Measurements from ENCODE around the gene TAB2.

TAB2 gene

GRCh38 chr6:149286905-149287304 is 30.6 kb upstream of the TAB2 start:
- Histone ChIP-seq H3K27me3 (replicated peaks; ENCODE audit: control insufficient read depth, insufficient read depth, low read length) (no peaks in the 10 kb centered on the region), H3K36me3 (ENCODE audit: control insufficient read depth, insufficient read depth, low read length) (no peaks in the 10 kb centered on the region), H3K4me3 (replicated peaks; ENCODE audit: low read depth, low read length) (no peak overlapping the region)
- DNase-seq (ENCODE audit: extremely low read depth, insufficient read length) = no peak
- TF ChIP-seq, protein P1, sequence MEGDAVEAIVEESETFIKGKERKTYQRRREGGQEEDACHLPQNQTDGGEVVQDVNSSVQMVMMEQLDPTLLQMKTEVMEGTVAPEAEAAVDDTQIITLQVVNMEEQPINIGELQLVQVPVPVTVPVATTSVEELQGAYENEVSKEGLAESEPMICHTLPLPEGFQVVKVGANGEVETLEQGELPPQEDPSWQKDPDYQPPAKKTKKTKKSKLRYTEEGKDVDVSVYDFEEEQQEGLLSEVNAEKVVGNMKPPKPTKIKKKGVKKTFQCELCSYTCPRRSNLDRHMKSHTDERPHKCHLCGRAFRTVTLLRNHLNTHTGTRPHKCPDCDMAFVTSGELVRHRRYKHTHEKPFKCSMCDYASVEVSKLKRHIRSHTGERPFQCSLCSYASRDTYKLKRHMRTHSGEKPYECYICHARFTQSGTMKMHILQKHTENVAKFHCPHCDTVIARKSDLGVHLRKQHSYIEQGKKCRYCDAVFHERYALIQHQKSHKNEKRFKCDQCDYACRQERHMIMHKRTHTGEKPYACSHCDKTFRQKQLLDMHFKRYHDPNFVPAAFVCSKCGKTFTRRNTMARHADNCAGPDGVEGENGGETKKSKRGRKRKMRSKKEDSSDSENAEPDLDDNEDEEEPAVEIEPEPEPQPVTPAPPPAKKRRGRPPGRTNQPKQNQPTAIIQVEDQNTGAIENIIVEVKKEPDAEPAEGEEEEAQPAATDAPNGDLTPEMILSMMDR (IDR thresholded peaks at IDR 0.05; ENCODE audit: insufficient read depth, low read length, poor library complexity, severe bottlenecking) = no peak

- no peak for DNase-seq (ENCODE audit: extremely low read depth, insufficient read length)
- Histone ChIP-seq H3K27me3 (replicated peaks; ENCODE audit: control insufficient read depth, insufficient read depth, low read length) (no peaks in the 10 kb centered on the region), H3K36me3 (ENCODE audit: control insufficient read depth, insufficient read depth, low read length) (no peaks in the 10 kb centered on the region), H3K4me3 (replicated peaks; ENCODE audit: low read depth, low read length) (no peak overlapping the region)
- TF ChIP-seq, protein P1 (IDR thresholded peaks at IDR 0.05; ENCODE audit: insufficient read depth, low read length, poor library complexity, severe bottlenecking) = no peak
Observed at GRCh38 chr6:149289192-149289781, 28.2 kb upstream of the TAB2 start.

- TF ChIP-seq, protein P1 (IDR thresholded peaks at IDR 0.05; ENCODE audit: insufficient read depth, low read length, poor library complexity, severe bottlenecking) = no peak
- no peak for DNase-seq (ENCODE audit: extremely low read depth, insufficient read length)
- Histone ChIP-seq H3K27me3 (replicated peaks; ENCODE audit: control insufficient read depth, insufficient read depth, low read length) (no peaks in the 10 kb centered on the region), H3K36me3 (ENCODE audit: control insufficient read depth, insufficient read depth, low read length) (no peaks in the 10 kb centered on the region), H3K4me3 (replicated peaks; ENCODE audit: low read depth, low read length) (no peak overlapping the region)
Observed at GRCh38 chr6:149289966-149290365, 27.5 kb upstream of the TAB2 start.

GRCh38 chr6:149293244-149293643 is 24.3 kb upstream of the TAB2 start:
- Histone ChIP-seq H3K27me3 (replicated peaks; ENCODE audit: control insufficient read depth, insufficient read depth, low read length) (no peaks in the 10 kb centered on the region), H3K36me3 (ENCODE audit: control insufficient read depth, insufficient read depth, low read length) (no peaks in the 10 kb centered on the region), H3K4me3 (replicated peaks; ENCODE audit: low read depth, low read length) (no peak overlapping the region)
- no peak for DNase-seq (ENCODE audit: extremely low read depth, insufficient read length)
- TF ChIP-seq, protein P1 (IDR thresholded peaks at IDR 0.05; ENCODE audit: insufficient read depth, low read length, poor library complexity, severe bottlenecking) = no peak

DNA sequence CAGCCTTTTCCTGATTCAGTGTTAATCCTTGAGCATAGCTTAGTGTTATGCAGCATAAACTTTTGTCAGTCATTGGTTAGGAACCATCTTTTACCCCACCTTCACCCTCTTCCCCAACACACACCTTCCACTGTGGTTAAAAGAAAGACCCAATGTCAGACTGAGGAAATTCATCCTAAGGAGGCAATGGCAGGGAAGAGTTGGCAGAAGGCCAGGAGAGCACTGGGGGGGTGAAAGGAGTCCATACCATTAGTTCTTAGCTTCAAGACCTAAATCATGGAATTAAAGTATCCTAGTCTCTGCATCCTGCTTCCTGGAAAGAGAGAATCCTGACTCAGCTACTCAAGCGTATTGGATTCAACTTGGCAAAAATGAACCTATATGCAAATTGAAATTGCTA is 16.9 kb upstream of the TAB2 start:
- no peaks in the 10 kb centered on the region for H3K36me3 ChIP-seq (ENCODE audit: control insufficient read depth, insufficient read depth, low read length)
- H3K4me3 ChIP-seq (replicated peaks; ENCODE audit: low read depth, low read length) = no peak overlapping the region
- no peak for DNase-seq (ENCODE audit: extremely low read depth, insufficient read length)
- H3K27me3 ChIP-seq (replicated peaks; ENCODE audit: control insufficient read depth, insufficient read depth, low read length) = no peaks in the 10 kb centered on the region
- TF ChIP-seq, protein P1 (IDR thresholded peaks at IDR 0.05; ENCODE audit: insufficient read depth, low read length, poor library complexity, severe bottlenecking) = no peak

DNA sequence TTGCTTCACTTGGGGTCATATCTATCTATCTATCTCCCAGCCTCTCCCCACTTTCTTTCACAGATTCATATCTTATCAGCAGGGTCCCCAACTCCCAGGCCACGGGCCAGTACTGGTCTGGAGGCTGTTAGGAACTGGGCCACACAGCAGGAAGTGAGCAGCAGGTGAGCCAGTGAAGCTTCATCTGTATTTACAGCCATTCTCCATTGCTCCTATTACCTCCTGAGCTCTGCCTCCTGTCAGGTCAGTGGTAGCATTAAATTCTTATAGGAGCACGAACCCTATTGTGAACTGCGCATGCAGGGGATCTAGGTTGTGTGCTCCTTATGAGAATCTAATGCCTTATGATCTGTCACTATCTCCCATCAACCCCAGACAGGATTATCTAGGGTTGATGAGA is 14.8 kb upstream of the TAB2 start:
- Histone ChIP-seq H3K36me3 (ENCODE audit: control insufficient read depth, insufficient read depth, low read length) (no peaks in the 10 kb centered on the region), H3K4me3 (replicated peaks; ENCODE audit: low read depth, low read length) (no peak overlapping the region), H3K27me3 (replicated peaks; ENCODE audit: control insufficient read depth, insufficient read depth, low read length) (no peaks in the 10 kb centered on the region)
- TF ChIP-seq, protein P1 (IDR thresholded peaks at IDR 0.05; ENCODE audit: insufficient read depth, low read length, poor library complexity, severe bottlenecking) = no peak
- DNase-seq (ENCODE audit: extremely low read depth, insufficient read length) = no peak

All from GM06990 (cell line).